GM19324 (cell line): ENCODE data around the gene FGF14.

Experiments used
- ATAC-seq: cut with Tn5 transposase; IDR thresholded peaks from one replicate; pipeline ENCODE4 v1.9.1; 2021; ENCODE audit warnings: mild to moderate bottlenecking, moderate library complexity; ENCODE audit not compliant: unreplicated experiment, low FRiP score

FGF14 gene

GRCh38 chr13:102003848-102004570, 397.8 kb downstream of the FGF14 start:
- ATAC-seq = no peak

GRCh38 chr13:102002287-102002686, 399.6 kb downstream of the FGF14 start:
- ATAC-seq = no peak

- ATAC-seq = no peak
These were observed 401.1 kb downstream of the FGF14 start for GRCh38 chr13:102000764-102001163.

- no peak for ATAC-seq
These were observed 403.7 kb downstream of the FGF14 start for GRCh38 chr13:101998129-101998528.

- ATAC-seq = no peak
These were observed 404.9 kb downstream of the FGF14 start for GRCh38 chr13:101996954-101997353.

GRCh38 chr13:101989798-101990350, 412.0 kb downstream of the FGF14 start:
- ATAC-seq = no peak

- ATAC-seq = no peak
These were observed 413.7 kb downstream of the FGF14 start for GRCh38 chr13:101988140-101988539.

- ATAC-seq = no peak
These were observed 415.5 kb downstream of the FGF14 start for GRCh38 chr13:101986316-101986715.

GRCh38 chr13:101985321-101985720, 416.5 kb downstream of the FGF14 start:
- no peak for ATAC-seq

- ATAC-seq = no peak
These were observed 418.9 kb downstream of the FGF14 start for GRCh38 chr13:101982903-101983302.

- no peak for ATAC-seq
These were observed 422.0 kb downstream of the FGF14 start for GRCh38 chr13:101979825-101980224.

GRCh38 chr13:101978552-101979315, 423.1 kb downstream of the FGF14 start:
- no peak for ATAC-seq

GRCh38 chr13:101977475-101977874, 424.4 kb downstream of the FGF14 start:
- ATAC-seq = no peak

- no peak for ATAC-seq
These were observed 429.7 kb downstream of the FGF14 start for GRCh38 chr13:101972191-101972590.

- ATAC-seq = no peak
These were observed 431.5 kb downstream of the FGF14 start for GRCh38 chr13:101970341-101970740.

- no peak for ATAC-seq
These were observed 434.1 kb downstream of the FGF14 start for GRCh38 chr13:101967781-101968180.

- ATAC-seq = no peak
These were observed 434.6 kb downstream of the FGF14 start for GRCh38 chr13:101967216-101967615.

- no peak for ATAC-seq
These were observed 436.8 kb downstream of the FGF14 start for GRCh38 chr13:101965096-101965495.

- no peak for ATAC-seq
These were observed 442.8 kb downstream of the FGF14 start for GRCh38 chr13:101959016-101959415.

GRCh38 chr13:101955764-101956163, 446.1 kb downstream of the FGF14 start:
- ATAC-seq = no peak

- no peak for ATAC-seq
These were observed 450.7 kb downstream of the FGF14 start for GRCh38 chr13:101951114-101951513.

- no peak for ATAC-seq
These were observed 452.2 kb downstream of the FGF14 start for GRCh38 chr13:101949681-101950080.
